WTC11 (cell line): ENCODE measurements around the gene TNFRSF19. TPM values are rescaled to one million over a fixed set of nuclear protein-coding genes. Genes with fewer than 3 reads are reported as not detected.

Source experiments
- ATAC-seq: fragments of 200-7000 bp; cut with Tn5 transposase; 2 replicates; pipeline ENCODE4 v1.10.0; 2021; ENCODE audit warnings: mild to moderate bottlenecking, moderate library complexity
- CTCF ChIA-PET: fragments of 300-600 bp; sonication (Branson Sonifier 250); formaldehyde crosslinking; loops from one replicate; lab custom pipeline; 2021; ENCODE audit warnings: antibody characterized with exemption; lab: Charles Lee
- POLR2A ChIA-PET: fragments of 350-600 bp; sonication (Branson Sonifier 250); formaldehyde crosslinking; loops from one replicate; lab custom pipeline; 2021; ENCODE audit warnings: antibody characterized with exemption; lab: Charles Lee
- DNase-seq: peaks from one replicate; pipeline ENCODE4 v3.0.0; 2021; ENCODE audit warnings: low spot score
- H3K27ac Mint-ChIP-seq: 2 replicates; pipeline ENCODE4 v1.8.0; 2021; ENCODE audit warnings: mixed read lengths
- H3K27me3 Mint-ChIP-seq: 2 replicates; pipeline ENCODE4 v1.8.0; 2021; ENCODE audit warnings: low read depth, mild to moderate bottlenecking, moderate library complexity, mixed read lengths
- H3K36me3 Mint-ChIP-seq: 2 replicates; pipeline ENCODE4 v1.8.0; 2021; ENCODE audit warnings: mixed read lengths
- H3K4me1 Mint-ChIP-seq: 2 replicates; pipeline ENCODE4 v1.8.0; 2022; ENCODE audit warnings: mixed read lengths
- H3K4me3 Mint-ChIP-seq: 2 replicates; pipeline ENCODE4 v1.8.0; 2021; ENCODE audit warnings: mild to moderate bottlenecking, moderate library complexity, mixed read lengths
- H3K9me3 Mint-ChIP-seq: 2 replicates; pipeline ENCODE4 v1.8.0; 2021; ENCODE audit warnings: mixed read lengths
- ATF2 ChIP-seq: sonication (generic); formaldehyde crosslinking; IDR thresholded peaks from 2 replicates; pipeline ENCODE4 v1.8.1; 2022; ENCODE audit warnings: low read depth, missing genetic modification reagents, borderline replicate concordance
- CREB1 ChIP-seq: sonication (generic); formaldehyde crosslinking; IDR thresholded peaks from 2 replicates; pipeline ENCODE4 v1.8.0; 2023; ENCODE audit warnings: mild to moderate bottlenecking, missing genetic modification reagents
- E2F5 ChIP-seq: sonication (generic); formaldehyde crosslinking; IDR thresholded peaks from 2 replicates; pipeline ENCODE4 v1.8.1; 2022; ENCODE audit warnings: mild to moderate bottlenecking, moderate library complexity, missing genetic modification reagents
- ELF4 ChIP-seq: sonication (generic); formaldehyde crosslinking; IDR thresholded peaks from 2 replicates; pipeline ENCODE4 v1.8.1; 2022; ENCODE audit warnings: low read depth, mild to moderate bottlenecking, moderate library complexity, missing genetic modification reagents
- ESRRA ChIP-seq: sonication (generic); formaldehyde crosslinking; IDR thresholded peaks from 2 replicates; pipeline ENCODE4 v1.8.1; 2022; ENCODE audit warnings: mild to moderate bottlenecking, missing genetic modification reagents, borderline replicate concordance
- FOXP1 ChIP-seq: sonication (generic); formaldehyde crosslinking; IDR thresholded peaks from 2 replicates; pipeline ENCODE4 v1.8.0; 2022; ENCODE audit warnings: missing genetic modification reagents, mild to moderate bottlenecking, moderate library complexity, borderline replicate concordance
- GTF2I ChIP-seq: fragments of 250-450 bp; sonication (Bioruptor Pico); conservative IDR thresholded peaks from 2 replicates; pipeline ENCODE4 v1.4.0; 2021; ENCODE audit warnings: mild to moderate bottlenecking
- JUN ChIP-seq: sonication (generic); formaldehyde crosslinking; IDR thresholded peaks from 2 replicates; pipeline ENCODE4 v1.8.0; 2023; ENCODE audit warnings: mild to moderate bottlenecking, missing genetic modification reagents
- NR1H2 ChIP-seq: sonication (generic); formaldehyde crosslinking; IDR thresholded peaks from 2 replicates; pipeline ENCODE4 v1.9.0; 2021; ENCODE audit warnings: mild to moderate bottlenecking, moderate library complexity, missing genetic modification reagents
- PREB ChIP-seq: sonication (generic); formaldehyde crosslinking; IDR thresholded peaks from 2 replicates; pipeline ENCODE4 v1.8.1; 2022; ENCODE audit warnings: mild to moderate bottlenecking, missing genetic modification reagents, moderate library complexity, borderline replicate concordance
- SOX15 ChIP-seq: fragments of 250-450 bp; sonication (Bioruptor Pico); IDR thresholded peaks from 2 replicates; pipeline ENCODE4 v1.9.0; 2021; ENCODE audit warnings: mild to moderate bottlenecking
- STAT6 ChIP-seq: sonication (generic); formaldehyde crosslinking; conservative IDR thresholded peaks from 2 replicates; pipeline ENCODE4 v1.8.1; 2023; ENCODE audit warnings: mild to moderate bottlenecking, low read depth, missing genetic modification reagents, moderate library complexity
- ZNF138 ChIP-seq: sonication (generic); formaldehyde crosslinking; conservative IDR thresholded peaks from 2 replicates; pipeline ENCODE4 v1.8.1; 2022; ENCODE audit warnings: mild to moderate bottlenecking, moderate library complexity, missing genetic modification reagents
- ZNF219 ChIP-seq: sonication (generic); formaldehyde crosslinking; IDR thresholded peaks from 2 replicates; pipeline ENCODE4 v1.8.0; 2023; ENCODE audit warnings: missing genetic modification reagents, mild to moderate bottlenecking, borderline replicate concordance
- ZNF671 ChIP-seq: fragments of 250-450 bp; sonication (Bioruptor Pico); IDR thresholded peaks from 2 replicates; pipeline ENCODE4 v1.8.0; 2021; ENCODE audit warnings: mild to moderate bottlenecking
- total RNA-seq: library from RNA; stranded (reverse); gene quantifications from 3 replicates; pipeline ENCODE4 v1.2.3, GENCODE V29; 2021
- TF ChIP-seq, protein P1 (sequence below): fragments of 250-450 bp; sonication (Bioruptor Pico); IDR thresholded peaks from 2 replicates; pipeline ENCODE4 v1.9.0; 2021; ENCODE audit warnings: mild to moderate bottlenecking, borderline replicate concordance
- TF ChIP-seq, protein P2 (sequence below): sonication (generic); formaldehyde crosslinking; IDR thresholded peaks from 2 replicates; pipeline ENCODE4 v1.8.0; 2023; ENCODE audit warnings: mild to moderate bottlenecking, missing genetic modification reagents
- TF ChIP-seq, protein P3 (sequence below): sonication (generic); formaldehyde crosslinking; IDR thresholded peaks from 2 replicates; pipeline ENCODE4 v1.8.1; 2023; ENCODE audit warnings: mild to moderate bottlenecking, missing genetic modification reagents
- TF ChIP-seq, protein P4 (sequence below): sonication (generic); formaldehyde crosslinking; IDR thresholded peaks from 2 replicates; pipeline ENCODE4 v1.8.0; 2022; ENCODE audit warnings: mild to moderate bottlenecking, missing genetic modification reagents

TNFRSF19 gene
- total RNA-seq, 1 experiment from 2014 or later = 0.20 TPM

DNA sequence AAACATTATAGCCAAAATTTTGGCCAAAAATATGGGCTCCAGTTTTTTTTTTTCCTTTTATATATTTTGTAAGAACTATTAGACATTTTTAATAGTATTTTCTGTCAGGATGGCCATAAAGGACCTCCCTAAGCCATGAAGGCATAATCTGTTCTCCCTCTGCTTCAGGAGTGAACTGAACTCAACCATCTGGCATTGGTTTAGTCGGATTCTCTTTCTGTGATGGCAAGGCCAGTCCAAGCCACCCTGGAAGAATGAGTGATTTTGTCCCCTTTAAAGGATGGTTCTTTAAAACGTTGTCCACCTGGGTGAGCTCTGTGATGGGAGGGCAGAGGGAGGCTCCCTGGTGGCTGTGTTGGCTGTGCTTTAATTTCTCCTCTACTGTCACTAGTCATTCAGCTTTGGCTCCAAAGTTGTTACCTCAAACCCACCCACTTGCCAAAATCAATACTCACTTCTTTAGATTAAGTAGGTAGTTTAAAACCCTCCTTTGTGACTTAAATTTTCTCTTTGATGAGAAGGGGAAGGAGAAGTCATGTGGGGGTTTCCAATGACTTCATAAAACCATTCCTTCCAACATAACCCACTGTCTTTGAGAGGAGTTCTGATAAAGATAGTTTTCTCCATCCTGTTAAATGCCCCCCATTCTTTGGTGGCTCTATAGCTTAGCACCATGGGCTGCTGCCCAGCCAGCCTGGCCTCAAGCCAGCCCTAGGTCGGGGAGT lies 4.4 kb downstream of the TNFRSF19 start:
- ATAC-seq = no peak
- Mint-ChIP-seq H3K36me3 (no peaks in the 10 kb centered on the region), H3K4me3 (no peak overlapping the region), H3K9me3 (no peaks in the 10 kb centered on the region), H3K4me1 (peaks cover 24% of the 10 kb centered on the region), H3K27ac (no peak overlapping the region), H3K27me3 (peaks cover 26% of the 10 kb centered on the region)
- no peak for DNase-seq
- TF ChIP-seq GTF2I (CRISPR knock-in tag) (no peak), FOXP1 (no peak), ZNF138 (CRISPR knock-in tag) (no peak), E2F5 (no peak), CREB1 (no peak), ZNF219 (no peak), SOX15 (no peak), NR1H2 (CRISPR knock-in tag) (no peak), ELF4 (CRISPR knock-in tag) (no peak), ZNF671 (CRISPR knock-in tag) (no peak), STAT6 (no peak), PREB (CRISPR knock-in tag) (no peak), ESRRA (no peak), ATF2 (CRISPR knock-in tag) (no peak), JUN (CRISPR knock-in tag) (no peak)
- TF ChIP-seq, protein P1, sequence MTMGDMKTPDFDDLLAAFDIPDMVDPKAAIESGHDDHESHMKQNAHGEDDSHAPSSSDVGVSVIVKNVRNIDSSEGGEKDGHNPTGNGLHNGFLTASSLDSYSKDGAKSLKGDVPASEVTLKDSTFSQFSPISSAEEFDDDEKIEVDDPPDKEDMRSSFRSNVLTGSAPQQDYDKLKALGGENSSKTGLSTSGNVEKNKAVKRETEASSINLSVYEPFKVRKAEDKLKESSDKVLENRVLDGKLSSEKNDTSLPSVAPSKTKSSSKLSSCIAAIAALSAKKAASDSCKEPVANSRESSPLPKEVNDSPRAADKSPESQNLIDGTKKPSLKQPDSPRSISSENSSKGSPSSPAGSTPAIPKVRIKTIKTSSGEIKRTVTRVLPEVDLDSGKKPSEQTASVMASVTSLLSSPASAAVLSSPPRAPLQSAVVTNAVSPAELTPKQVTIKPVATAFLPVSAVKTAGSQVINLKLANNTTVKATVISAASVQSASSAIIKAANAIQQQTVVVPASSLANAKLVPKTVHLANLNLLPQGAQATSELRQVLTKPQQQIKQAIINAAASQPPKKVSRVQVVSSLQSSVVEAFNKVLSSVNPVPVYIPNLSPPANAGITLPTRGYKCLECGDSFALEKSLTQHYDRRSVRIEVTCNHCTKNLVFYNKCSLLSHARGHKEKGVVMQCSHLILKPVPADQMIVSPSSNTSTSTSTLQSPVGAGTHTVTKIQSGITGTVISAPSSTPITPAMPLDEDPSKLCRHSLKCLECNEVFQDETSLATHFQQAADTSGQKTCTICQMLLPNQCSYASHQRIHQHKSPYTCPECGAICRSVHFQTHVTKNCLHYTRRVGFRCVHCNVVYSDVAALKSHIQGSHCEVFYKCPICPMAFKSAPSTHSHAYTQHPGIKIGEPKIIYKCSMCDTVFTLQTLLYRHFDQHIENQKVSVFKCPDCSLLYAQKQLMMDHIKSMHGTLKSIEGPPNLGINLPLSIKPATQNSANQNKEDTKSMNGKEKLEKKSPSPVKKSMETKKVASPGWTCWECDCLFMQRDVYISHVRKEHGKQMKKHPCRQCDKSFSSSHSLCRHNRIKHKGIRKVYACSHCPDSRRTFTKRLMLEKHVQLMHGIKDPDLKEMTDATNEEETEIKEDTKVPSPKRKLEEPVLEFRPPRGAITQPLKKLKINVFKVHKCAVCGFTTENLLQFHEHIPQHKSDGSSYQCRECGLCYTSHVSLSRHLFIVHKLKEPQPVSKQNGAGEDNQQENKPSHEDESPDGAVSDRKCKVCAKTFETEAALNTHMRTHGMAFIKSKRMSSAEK = no peak
- TF ChIP-seq, protein P2, sequence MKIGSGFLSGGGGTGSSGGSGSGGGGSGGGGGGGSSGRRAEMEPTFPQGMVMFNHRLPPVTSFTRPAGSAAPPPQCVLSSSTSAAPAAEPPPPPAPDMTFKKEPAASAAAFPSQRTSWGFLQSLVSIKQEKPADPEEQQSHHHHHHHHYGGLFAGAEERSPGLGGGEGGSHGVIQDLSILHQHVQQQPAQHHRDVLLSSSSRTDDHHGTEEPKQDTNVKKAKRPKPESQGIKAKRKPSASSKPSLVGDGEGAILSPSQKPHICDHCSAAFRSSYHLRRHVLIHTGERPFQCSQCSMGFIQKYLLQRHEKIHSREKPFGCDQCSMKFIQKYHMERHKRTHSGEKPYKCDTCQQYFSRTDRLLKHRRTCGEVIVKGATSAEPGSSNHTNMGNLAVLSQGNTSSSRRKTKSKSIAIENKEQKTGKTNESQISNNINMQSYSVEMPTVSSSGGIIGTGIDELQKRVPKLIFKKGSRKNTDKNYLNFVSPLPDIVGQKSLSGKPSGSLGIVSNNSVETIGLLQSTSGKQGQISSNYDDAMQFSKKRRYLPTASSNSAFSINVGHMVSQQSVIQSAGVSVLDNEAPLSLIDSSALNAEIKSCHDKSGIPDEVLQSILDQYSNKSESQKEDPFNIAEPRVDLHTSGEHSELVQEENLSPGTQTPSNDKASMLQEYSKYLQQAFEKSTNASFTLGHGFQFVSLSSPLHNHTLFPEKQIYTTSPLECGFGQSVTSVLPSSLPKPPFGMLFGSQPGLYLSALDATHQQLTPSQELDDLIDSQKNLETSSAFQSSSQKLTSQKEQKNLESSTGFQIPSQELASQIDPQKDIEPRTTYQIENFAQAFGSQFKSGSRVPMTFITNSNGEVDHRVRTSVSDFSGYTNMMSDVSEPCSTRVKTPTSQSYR = no peak
- TF ChIP-seq, protein P3, sequence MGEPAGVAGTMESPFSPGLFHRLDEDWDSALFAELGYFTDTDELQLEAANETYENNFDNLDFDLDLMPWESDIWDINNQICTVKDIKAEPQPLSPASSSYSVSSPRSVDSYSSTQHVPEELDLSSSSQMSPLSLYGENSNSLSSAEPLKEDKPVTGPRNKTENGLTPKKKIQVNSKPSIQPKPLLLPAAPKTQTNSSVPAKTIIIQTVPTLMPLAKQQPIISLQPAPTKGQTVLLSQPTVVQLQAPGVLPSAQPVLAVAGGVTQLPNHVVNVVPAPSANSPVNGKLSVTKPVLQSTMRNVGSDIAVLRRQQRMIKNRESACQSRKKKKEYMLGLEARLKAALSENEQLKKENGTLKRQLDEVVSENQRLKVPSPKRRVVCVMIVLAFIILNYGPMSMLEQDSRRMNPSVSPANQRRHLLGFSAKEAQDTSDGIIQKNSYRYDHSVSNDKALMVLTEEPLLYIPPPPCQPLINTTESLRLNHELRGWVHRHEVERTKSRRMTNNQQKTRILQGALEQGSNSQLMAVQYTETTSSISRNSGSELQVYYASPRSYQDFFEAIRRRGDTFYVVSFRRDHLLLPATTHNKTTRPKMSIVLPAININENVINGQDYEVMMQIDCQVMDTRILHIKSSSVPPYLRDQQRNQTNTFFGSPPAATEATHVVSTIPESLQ (CRISPR knock-in tag) = no peak
- TF ChIP-seq, protein P4, sequence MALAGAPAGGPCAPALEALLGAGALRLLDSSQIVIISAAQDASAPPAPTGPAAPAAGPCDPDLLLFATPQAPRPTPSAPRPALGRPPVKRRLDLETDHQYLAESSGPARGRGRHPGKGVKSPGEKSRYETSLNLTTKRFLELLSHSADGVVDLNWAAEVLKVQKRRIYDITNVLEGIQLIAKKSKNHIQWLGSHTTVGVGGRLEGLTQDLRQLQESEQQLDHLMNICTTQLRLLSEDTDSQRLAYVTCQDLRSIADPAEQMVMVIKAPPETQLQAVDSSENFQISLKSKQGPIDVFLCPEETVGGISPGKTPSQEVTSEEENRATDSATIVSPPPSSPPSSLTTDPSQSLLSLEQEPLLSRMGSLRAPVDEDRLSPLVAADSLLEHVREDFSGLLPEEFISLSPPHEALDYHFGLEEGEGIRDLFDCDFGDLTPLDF (CRISPR knock-in tag) = no peak
- ChIA-PET POLR2A (no interaction called here), CTCF (interaction anchor here (1.1 kb wide), 1 partner anchor 62 kb away, joined by 3 read pairs; no protein-coding TSS in a partner anchor)
